OCI-LY7 (cell line): ENCODE results near the gene DCP1B.

Experiments used
- CTCF ChIP-seq: fragments of 200-600 bp; sonication (generic); conservative IDR thresholded peaks from 2 replicates; pipeline ENCODE4 v1.5.1; 2014; ENCODE audit warnings: mild to moderate bottlenecking, antibody characterized with exemption, low read length, moderate library complexity, mixed read lengths
- EZH2phosphoT487 ChIP-seq: fragments of 200-600 bp; sonication (generic); IDR thresholded peaks from 2 replicates; pipeline ENCODE4 v1.6.1; 2018; ENCODE audit warnings: low read depth, borderline replicate concordance, mild to moderate bottlenecking, mixed run types, antibody characterized with exemption, low read length, moderate library complexity, mixed read lengths

DNA sequence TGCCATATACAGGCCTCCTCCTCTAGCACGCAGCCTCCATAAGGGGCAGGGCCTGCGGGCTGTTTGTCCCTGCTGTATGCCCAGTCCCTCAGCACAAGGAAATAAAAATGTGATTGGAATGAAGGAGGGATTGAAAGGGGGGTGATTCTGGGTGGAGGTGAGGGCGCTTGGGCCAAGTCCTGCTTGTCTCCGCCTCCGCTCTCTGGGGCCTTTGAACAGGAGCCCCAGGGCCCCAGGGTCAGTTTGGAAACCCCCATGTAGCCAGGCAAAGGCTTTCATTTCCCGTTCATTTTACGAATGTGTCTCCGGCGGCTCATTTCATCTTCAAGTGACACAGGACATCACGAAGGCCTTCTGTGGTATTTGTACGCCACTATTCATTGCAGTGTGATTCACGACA, 81.3 kb downstream of the DCP1B start:
- TF ChIP-seq CTCF (no peak), EZH2phosphoT487 (no peak)
